NB4 (cell line): ENCODE data around the gene ACP3.
"Not testable (repeated sequence)": the region's sequence is repeated elsewhere in the genome, so short reads cannot be mapped to it uniquely, and the experiment has no call there.

ENCODE experiments used
- DNase-seq: peaks from one replicate; pipeline ENCODE4 v3.0.0; 2010; ENCODE audit warnings: low read depth
- H3K4me3 ChIP-seq: one replicate; pipeline ENCODE4 v1.5.1; 2011; ENCODE audit warnings: mild to moderate bottlenecking, low read depth, low read length, moderate library complexity
- MYC ChIP-seq: IDR thresholded peaks from 2 replicates; pipeline ENCODE4 v1.6.1; 2011; ENCODE audit warnings: low read depth, low read length
- POLR2A ChIP-seq: IDR thresholded peaks from 2 replicates; pipeline ENCODE4 v1.6.1; 2011; ENCODE audit warnings: mild to moderate bottlenecking; ENCODE audit not compliant: insufficient read length; ENCODE audit errors: extremely low read depth
- TF ChIP-seq, protein P1 (sequence below): IDR thresholded peaks from one replicate; pipeline ENCODE4 v1.5.1; 2012; ENCODE audit warnings: low read depth, low read length
- TF ChIP-seq, protein P2 (sequence below): IDR thresholded peaks from 2 replicates; pipeline ENCODE4 v1.6.1; 2011; ENCODE audit warnings: low read depth, low read length

ACP3 gene

DNA sequence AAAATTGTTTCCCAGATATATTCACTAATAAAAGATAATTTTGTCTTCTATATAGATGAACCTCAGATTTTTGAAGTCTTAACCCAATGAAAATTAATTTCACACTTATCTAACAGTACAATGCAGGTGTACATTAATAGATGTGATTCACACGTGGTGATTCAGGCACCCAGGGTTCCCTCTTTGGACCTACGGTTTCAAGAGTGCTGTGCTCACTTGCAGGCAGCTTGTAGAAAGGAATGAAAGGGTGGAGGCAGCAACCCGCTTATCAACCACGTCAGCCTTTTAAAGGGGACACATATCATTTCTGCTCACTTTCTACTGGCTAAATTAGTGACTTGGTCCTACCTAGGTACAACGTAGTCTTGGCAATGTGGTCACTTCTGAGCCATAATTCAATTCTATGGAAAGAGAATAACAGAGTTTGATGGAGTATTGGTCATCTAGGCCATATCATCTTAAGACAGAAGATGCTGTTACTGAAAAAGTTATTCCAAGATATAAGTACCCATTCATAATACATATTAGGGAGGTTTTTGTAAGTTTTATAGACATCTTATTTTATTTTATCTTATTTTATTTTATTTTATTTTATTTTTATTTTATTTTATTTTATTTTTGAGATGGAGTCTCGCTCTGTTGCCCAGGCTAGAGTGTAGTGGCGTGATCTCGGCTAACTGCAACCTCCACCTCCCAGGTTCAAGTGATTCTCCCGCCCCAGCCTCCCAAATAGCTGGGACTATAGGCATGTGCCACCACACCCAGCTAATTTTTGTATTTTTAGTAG, 37.9 kb downstream of the ACP3 start:
- TF ChIP-seq, protein P1, sequence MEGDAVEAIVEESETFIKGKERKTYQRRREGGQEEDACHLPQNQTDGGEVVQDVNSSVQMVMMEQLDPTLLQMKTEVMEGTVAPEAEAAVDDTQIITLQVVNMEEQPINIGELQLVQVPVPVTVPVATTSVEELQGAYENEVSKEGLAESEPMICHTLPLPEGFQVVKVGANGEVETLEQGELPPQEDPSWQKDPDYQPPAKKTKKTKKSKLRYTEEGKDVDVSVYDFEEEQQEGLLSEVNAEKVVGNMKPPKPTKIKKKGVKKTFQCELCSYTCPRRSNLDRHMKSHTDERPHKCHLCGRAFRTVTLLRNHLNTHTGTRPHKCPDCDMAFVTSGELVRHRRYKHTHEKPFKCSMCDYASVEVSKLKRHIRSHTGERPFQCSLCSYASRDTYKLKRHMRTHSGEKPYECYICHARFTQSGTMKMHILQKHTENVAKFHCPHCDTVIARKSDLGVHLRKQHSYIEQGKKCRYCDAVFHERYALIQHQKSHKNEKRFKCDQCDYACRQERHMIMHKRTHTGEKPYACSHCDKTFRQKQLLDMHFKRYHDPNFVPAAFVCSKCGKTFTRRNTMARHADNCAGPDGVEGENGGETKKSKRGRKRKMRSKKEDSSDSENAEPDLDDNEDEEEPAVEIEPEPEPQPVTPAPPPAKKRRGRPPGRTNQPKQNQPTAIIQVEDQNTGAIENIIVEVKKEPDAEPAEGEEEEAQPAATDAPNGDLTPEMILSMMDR, result no peak
- TF ChIP-seq MYC (no peak), POLR2A (no peak)
- TF ChIP-seq, protein P2, sequence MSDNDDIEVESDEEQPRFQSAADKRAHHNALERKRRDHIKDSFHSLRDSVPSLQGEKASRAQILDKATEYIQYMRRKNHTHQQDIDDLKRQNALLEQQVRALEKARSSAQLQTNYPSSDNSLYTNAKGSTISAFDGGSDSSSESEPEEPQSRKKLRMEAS, result no peak
- no peak for DNase-seq
- H3K4me3 ChIP-seq, result no peak overlapping the region

DNA sequence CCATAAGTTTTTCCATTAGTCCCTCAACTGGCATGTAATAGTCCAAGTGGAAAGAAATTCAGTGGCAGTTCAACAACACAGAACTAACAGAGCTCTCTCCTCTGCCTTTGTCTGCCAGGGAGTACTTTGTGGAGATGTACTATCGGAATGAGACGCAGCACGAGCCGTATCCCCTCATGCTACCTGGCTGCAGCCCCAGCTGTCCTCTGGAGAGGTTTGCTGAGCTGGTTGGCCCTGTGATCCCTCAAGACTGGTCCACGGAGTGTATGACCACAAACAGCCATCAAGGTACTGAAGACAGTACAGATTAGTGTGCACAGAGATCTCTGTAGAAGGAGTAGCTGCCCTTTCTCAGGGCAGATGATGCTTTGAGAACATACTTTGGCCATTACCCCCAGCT, 39.4 kb downstream of the ACP3 start:
- H3K4me3 ChIP-seq, result no peak overlapping the region
- TF ChIP-seq, protein P2, result no peak
- TF ChIP-seq, protein P1, result no peak
- TF ChIP-seq MYC, result no peak
- DNase-seq, result no peak

DNA sequence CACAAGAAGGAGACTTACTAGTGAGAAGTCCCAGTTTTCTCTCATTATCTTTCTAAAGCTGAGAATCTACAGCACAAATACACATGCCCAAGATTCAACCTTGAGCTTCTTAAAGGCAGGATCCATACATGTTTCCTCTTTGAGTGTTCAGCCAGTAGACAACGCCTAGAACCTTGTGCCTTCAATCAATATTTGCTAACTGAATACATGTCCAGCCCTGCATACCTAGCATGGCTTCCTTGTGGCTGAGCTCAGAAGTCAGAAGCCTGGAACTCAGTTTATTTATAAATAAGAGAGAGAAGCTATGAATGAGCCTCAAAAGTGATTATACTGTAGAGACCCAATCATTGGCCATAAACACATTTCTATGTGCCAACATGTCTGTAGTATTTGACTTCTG, 43.5 kb downstream of the ACP3 start:
- no peak overlapping the region for H3K4me3 ChIP-seq
- TF ChIP-seq POLR2A (no peak), MYC (no peak)
- TF ChIP-seq, protein P2, result no peak
- DNase-seq, result no peak

DNA sequence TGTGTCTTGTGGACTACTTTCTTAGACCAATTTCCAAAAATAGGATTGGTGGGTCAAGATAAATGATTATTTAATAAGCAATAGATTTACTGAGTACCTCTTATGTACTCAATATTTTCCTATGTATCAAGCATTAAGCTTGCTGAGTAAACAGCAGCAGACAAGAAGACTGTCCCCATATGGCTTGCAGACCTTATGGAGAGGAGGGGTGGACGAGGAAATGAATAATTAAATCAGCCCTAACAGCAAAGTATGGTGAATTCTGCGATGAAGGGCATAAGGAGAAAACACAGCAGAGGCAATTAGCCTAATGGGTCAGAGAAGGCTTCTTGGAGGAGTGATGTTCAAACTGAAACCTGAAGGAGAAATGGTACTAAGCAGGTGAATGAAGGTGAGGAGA, 45.1 kb downstream of the ACP3 start:
- no peak for TF ChIP-seq POLR2A
- TF ChIP-seq, protein P1, result no peak
- no peak for TF ChIP-seq MYC
- TF ChIP-seq, protein P2, result no peak
- no peak overlapping the region for H3K4me3 ChIP-seq
- DNase-seq, result no peak

- DNase-seq, result no peak
- TF ChIP-seq POLR2A, result no peak
- TF ChIP-seq, protein P2, result no peak
- TF ChIP-seq, protein P1, result no peak
- no peak for TF ChIP-seq MYC
- H3K4me3 ChIP-seq, result no peak overlapping the region
Observed at GRCh38 chr3:132368515-132368914, 51.3 kb downstream of the ACP3 start.

DNA sequence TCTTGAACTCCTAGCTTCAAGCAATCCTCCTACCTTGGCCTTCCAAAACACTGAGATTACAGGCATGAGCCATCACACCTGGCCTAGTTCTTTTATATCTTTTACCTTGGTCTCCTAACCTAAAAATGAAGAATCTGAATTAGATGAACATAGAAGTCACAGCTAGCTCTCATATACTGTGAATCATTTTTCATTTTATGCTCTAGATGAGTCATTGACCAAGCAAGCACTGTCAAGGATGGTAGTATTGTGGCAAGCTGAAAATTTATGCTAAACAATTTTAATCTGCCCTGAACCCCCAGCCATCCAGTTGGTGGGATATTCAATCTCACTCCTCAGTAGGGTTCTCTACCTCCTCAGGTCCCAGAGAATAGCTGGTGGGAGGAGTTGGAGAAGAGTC, 51.8 kb downstream of the ACP3 start:
- TF ChIP-seq, protein P1, result no peak
- TF ChIP-seq MYC (no peak), POLR2A (no peak)
- TF ChIP-seq, protein P2, result no peak
- no peak for DNase-seq

GRCh38 chr3:132376945-132377354, 59.7 kb downstream of the ACP3 start:
- not testable (repeated sequence) for H3K4me3 ChIP-seq

More for the DNA sequence above, 51.8 kb downstream of the ACP3 start:
- H3K4me3 ChIP-seq, result no peak overlapping the region

More at GRCh38 chr3:132376945-132377354, 59.7 kb downstream of the ACP3 start:
- DNase-seq, result not testable (repeated sequence)
